ENCODE results near the gene FAIM2.

FAIM2 gene

GRCh38 chr12:49846032-49846431, 57.7 kb downstream of the FAIM2 start:
- no peak for TF ChIP-seq ZNF677 (tag by site-specific recombination; IDR thresholded peaks at IDR 0.05)
- no peaks in the 10 kb centered on the region for H3K36me3 ChIP-seq (ENCODE audit: control insufficient read depth in 2 of 2, insufficient read depth in 1 of 2, low read length in 2 of 2)
- no peak overlapping the region for H3K27ac ChIP-seq (ENCODE audit: extremely low read depth, low read depth, low read length)
- ChIA-PET POLR2A (interaction anchor here (0.7 kb wide), 2 partner anchors 19 to 79 kb away, joined by 3 read pairs; no protein-coding TSS in a partner anchor), CTCF (no interaction called here)
- H3K4me1 ChIP-seq (ENCODE audit: control insufficient read depth, insufficient read depth, low read length) = peaks cover 6% of the 10 kb centered on the region; the same call in 1 of the 2 replicates
- H3K4me3 ChIP-seq (ENCODE audit: low read depth, low read length) = no peak overlapping the region
- H3K9me3 ChIP-seq (ENCODE audit: control insufficient read depth, insufficient read depth, low read depth, low read length) = no peaks in the 10 kb centered on the region

GRCh38 chr12:49843876-49844437, 59.7 kb downstream of the FAIM2 start:
- H3K9me3 ChIP-seq (ENCODE audit: control insufficient read depth, insufficient read depth, low read depth, low read length) = no peaks in the 10 kb centered on the region
- ChIA-PET CTCF (interaction anchor here (1.8 kb wide), 1 partner anchor 24 kb away, joined by 12 read pairs; no protein-coding TSS in a partner anchor), POLR2A (interaction anchor here (0.6 to 4.4 kb wide), 5 partner anchors 12 to 885 kb away, joined by 3 to 38 read pairs (median 4); partner anchors contain the start of gene NCKAP5L)
- no peak overlapping the region for H3K27ac ChIP-seq (ENCODE audit: extremely low read depth, low read depth, low read length)
- peaks cover 6% of the 10 kb centered on the region; the same call in 1 of the 2 replicates for H3K4me1 ChIP-seq (ENCODE audit: control insufficient read depth, insufficient read depth, low read length)
- H3K36me3 ChIP-seq (ENCODE audit: control insufficient read depth in 2 of 2, insufficient read depth in 1 of 2, low read length in 2 of 2) = no peaks in the 10 kb centered on the region
- H3K4me3 ChIP-seq (ENCODE audit: low read depth, low read length) = no peak overlapping the region
- TF ChIP-seq PRDM6 (tag by site-specific recombination; IDR thresholded peaks at IDR 0.05) (no peak), ZNF488 (tag by site-specific recombination; IDR thresholded peaks at IDR 0.05) (no peak), ZNF155 (tag by site-specific recombination; IDR thresholded peaks at IDR 0.05) (no peak), ZNF501 (tag by site-specific recombination; IDR thresholded peaks at IDR 0.05) (no peak), ZNF335 (tag by site-specific recombination; conservative IDR thresholded peaks at IDR 0.05) (no peak), ZBTB7A (tag by site-specific recombination; IDR thresholded peaks at IDR 0.05; ENCODE audit: low read depth) (no peak), ZNF580 (tag by site-specific recombination; IDR thresholded peaks at IDR 0.05) (no peak), ZNF10 (tag by site-specific recombination; IDR thresholded peaks at IDR 0.05) (no peak), BCL6B (tag by site-specific recombination; IDR thresholded peaks at IDR 0.05) (no peak), TCF7L2 (IDR thresholded peaks at IDR 0.05; ENCODE audit: borderline replicate concordance, low read depth, low read length) (no peak), ZNF621 (tag by site-specific recombination; IDR thresholded peaks at IDR 0.05) (no peak), PRDM2 (tag by site-specific recombination; IDR thresholded peaks at IDR 0.05; ENCODE audit: borderline replicate concordance) (no peak), ZNF629 (tag by site-specific recombination; IDR thresholded peaks at IDR 0.05) (no peak), ZNF704 (tag by site-specific recombination; IDR thresholded peaks at IDR 0.05) (no peak), PRDM1 (tag by site-specific recombination; IDR thresholded peaks at IDR 0.05) (no peak), ZNF324 (tag by site-specific recombination; IDR thresholded peaks at IDR 0.05) (no peak), YY1 (tag by site-specific recombination; IDR thresholded peaks at IDR 0.05) (no peak)

Data from HEK293 (cell line).